Measurements from ENCODE around the gene TBC1D9. TPM values are rescaled to one million over a fixed set of nuclear protein-coding genes. Genes with fewer than 3 reads are reported as not detected.

The TBC1D9 gene
- total and polyA plus RNA-seq, 10 of the 15 experiments (the other 5 are each of a cell fraction or from before 2014, with no cell fraction given): 0.87 to 14.9 (median 7.1) TPM

- peak overlapping the region; percentile 78 for H2AFZ ChIP-seq (ENCODE audit: control insufficient read depth, low read depth, low read length)
- CTCF ChIA-PET: no interaction called here
- intact Hi-C loops (cut with micrococcal nuclease; ENCODE audit: unreplicated experiment) (loop anchor here (5.0 kb wide), 1 partner anchor 52 kb away; no protein-coding TSS in a partner anchor), in situ Hi-C loops (cut with MboI) (no loop called here)
- H3K9me3 ChIP-seq (replicated peaks; ENCODE audit: control insufficient read depth, insufficient read depth, low read length): no peaks in the 10 kb centered on the region
- no peak for ATAC-seq
- H3K27me3 ChIP-seq (replicated peaks in 1 of 2; ENCODE audit: control insufficient read depth in 2 of 2, insufficient read depth in 2 of 2, low read length in 1 of 2): no peaks in the 10 kb centered on the region
- H3K27ac ChIP-seq (ENCODE audit: control insufficient read depth, insufficient read depth): no peak overlapping the region
- peaks cover 3% of the 10 kb centered on the region; the same call in 1 of the 2 replicates for H3K4me1 ChIP-seq (ENCODE audit: control insufficient read depth, insufficient read depth, low read length)
- no peaks in the 10 kb centered on the region for H3K36me3 ChIP-seq (ENCODE audit: control insufficient read depth in 2 of 2, insufficient read depth in 2 of 2, low read length in 1 of 2)
- no peaks in the 10 kb centered on the region for H4K20me1 ChIP-seq (ENCODE audit: control insufficient read depth, insufficient read depth)
- 27% methylated on average over 8 of the region's 8 CpGs for WGBS (ENCODE audit: insufficient coverage, insufficient replicate concordance, low lambda C conversion rate, missing lambda C conversion rate)
- peak overlapping the region; percentile 73 for H3K4me2 ChIP-seq (ENCODE audit: control insufficient read depth, insufficient read depth)
- H3K9ac ChIP-seq (ENCODE audit: control insufficient read depth, insufficient read depth, low read length): peak overlapping the region; percentile 57; the same call in 1 of the 2 replicates
- TF ChIP-seq LARP7 (IDR thresholded peaks at IDR 0.05): no peak
- TF ChIP-seq PBX3 (IDR thresholded peaks at IDR 0.05; ENCODE audit: insufficient replicate concordance, low read depth, low read length): no peak
- no peak for TF ChIP-seq RB1 (IDR thresholded peaks at IDR 0.05; ENCODE audit: borderline replicate concordance)
- TF ChIP-seq CTCF (IDR thresholded peaks at IDR 0.05 in 2 of 3, conservative IDR thresholded peaks at IDR 0.05 in 1 of 3; ENCODE audit: control insufficient read depth in 2 of 3, extremely low read depth in 1 of 3, insufficient read depth in 1 of 3, low read depth in 3 of 3, low read length in 3 of 3): no peak
- TF ChIP-seq SP1 (IDR thresholded peaks at IDR 0.05; ENCODE audit: low read depth, low read length): no peak
- no peak for TF ChIP-seq NR2C2 (IDR thresholded peaks at IDR 0.05; ENCODE audit: borderline replicate concordance, control insufficient read depth, insufficient read length, low read depth)
- no peak for TF ChIP-seq PAX8 (IDR thresholded peaks at IDR 0.05)
- TSS peak; percentile 64 for BruUV-seq (replicated peaks)
- no peak for DNase-seq (ENCODE audit: low read depth, low spot score)
- peaks cover 19% of the 10 kb centered on the region for H3K79me2 ChIP-seq (ENCODE audit: control insufficient read depth, insufficient read depth, low read length)
- RAD21 ChIA-PET (ENCODE audit: unreplicated experiment): no interaction called here
- SMC1A ChIA-PET (ENCODE audit: uncharacterized antibody, unreplicated experiment): no interaction called here
- peak overlapping the region; percentile 78 for H3K4me3 ChIP-seq
- POLR2A ChIA-PET: no interaction called here
- no peak for FAIRE-seq
Measured at GRCh38 chr4:140754918-140755773, 1.0 kb downstream of the TBC1D9 start.
